ENCODE results near the gene LGALS7B.

DNA sequence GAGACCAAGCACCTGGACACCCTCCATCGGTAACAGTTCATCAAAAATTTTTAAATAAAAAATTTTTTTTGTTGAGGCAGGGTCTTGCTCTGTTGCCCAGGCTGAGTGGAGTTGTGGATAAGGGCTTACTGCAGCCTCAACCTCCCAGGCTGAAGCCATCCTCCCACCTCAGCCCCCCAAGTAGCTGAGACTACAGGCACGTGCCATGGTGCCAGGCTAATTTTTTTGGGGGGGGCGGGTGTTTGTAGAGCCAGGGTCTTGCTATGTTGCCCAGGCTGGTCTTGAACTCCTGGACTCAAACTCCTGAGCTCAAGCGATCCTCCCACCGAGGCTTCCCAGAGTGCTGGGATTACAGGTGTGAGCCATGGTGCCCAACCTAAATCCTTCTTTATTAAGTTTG, 4.7 kb downstream of the LGALS7B start:
- TF ChIP-seq, protein P1, sequence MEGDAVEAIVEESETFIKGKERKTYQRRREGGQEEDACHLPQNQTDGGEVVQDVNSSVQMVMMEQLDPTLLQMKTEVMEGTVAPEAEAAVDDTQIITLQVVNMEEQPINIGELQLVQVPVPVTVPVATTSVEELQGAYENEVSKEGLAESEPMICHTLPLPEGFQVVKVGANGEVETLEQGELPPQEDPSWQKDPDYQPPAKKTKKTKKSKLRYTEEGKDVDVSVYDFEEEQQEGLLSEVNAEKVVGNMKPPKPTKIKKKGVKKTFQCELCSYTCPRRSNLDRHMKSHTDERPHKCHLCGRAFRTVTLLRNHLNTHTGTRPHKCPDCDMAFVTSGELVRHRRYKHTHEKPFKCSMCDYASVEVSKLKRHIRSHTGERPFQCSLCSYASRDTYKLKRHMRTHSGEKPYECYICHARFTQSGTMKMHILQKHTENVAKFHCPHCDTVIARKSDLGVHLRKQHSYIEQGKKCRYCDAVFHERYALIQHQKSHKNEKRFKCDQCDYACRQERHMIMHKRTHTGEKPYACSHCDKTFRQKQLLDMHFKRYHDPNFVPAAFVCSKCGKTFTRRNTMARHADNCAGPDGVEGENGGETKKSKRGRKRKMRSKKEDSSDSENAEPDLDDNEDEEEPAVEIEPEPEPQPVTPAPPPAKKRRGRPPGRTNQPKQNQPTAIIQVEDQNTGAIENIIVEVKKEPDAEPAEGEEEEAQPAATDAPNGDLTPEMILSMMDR (IDR thresholded peaks at IDR 0.05; ENCODE audit: low read length), result no peak
- no peak for TF ChIP-seq EZH2 (IDR thresholded peaks at IDR 0.05; ENCODE audit: borderline replicate concordance, low read length)

Measured in OCI-LY1 (cell line).